ENCODE results near the gene C15orf62. TPM values are rescaled to one million over a fixed set of nuclear protein-coding genes. Genes with fewer than 3 reads are reported as not detected.

The C15orf62 gene
- total RNA-seq, 1 experiment from 2014 or later: 0.14 TPM

- Histone ChIP-seq H3K27ac (no peak overlapping the region), H3K4me3 (no peak overlapping the region), H3K27me3 (no peaks in the 10 kb centered on the region), H3K4me1 (peaks cover 44% of the 10 kb centered on the region), H3K36me3 (no peaks in the 10 kb centered on the region), H3K9me3 (replicated peaks) (no peaks in the 10 kb centered on the region)
- DNase-seq: no peak
Measured at GRCh38 chr15:40766906-40767837, 2.6 kb upstream of the C15orf62 start.

- no peak for DNase-seq
- H3K4me3 ChIP-seq: no peak overlapping the region
- no peak overlapping the region for H3K27ac ChIP-seq
- no peaks in the 10 kb centered on the region for H3K36me3 ChIP-seq
- no peaks in the 10 kb centered on the region for H3K9me3 ChIP-seq (replicated peaks)
- H3K4me1 ChIP-seq: peaks cover 38% of the 10 kb centered on the region
- H3K27me3 ChIP-seq: no peaks in the 10 kb centered on the region
Measured at GRCh38 chr15:40767838-40768500, 1.8 kb upstream of the C15orf62 start.

GRCh38 chr15:40768521-40769273, 1.1 kb upstream of the C15orf62 start:
- Histone ChIP-seq H3K4me1 (peaks cover 38% of the 10 kb centered on the region), H3K27ac (peak overlapping the region; percentile 43)
- no peak for DNase-seq

GRCh38 chr15:40770147-40770721, 454 bp downstream of the C15orf62 start:
- no peaks in the 10 kb centered on the region for H3K9me3 ChIP-seq (replicated peaks)
- H3K27me3 ChIP-seq: no peaks in the 10 kb centered on the region
- peak; percentile 85 to 86 for DNase-seq
- H3K27ac ChIP-seq: peak overlapping the region; percentile 43
- peaks cover 36% of the 10 kb centered on the region for H3K4me1 ChIP-seq
- no peak overlapping the region for H3K4me3 ChIP-seq
- peaks cover 3% of the 10 kb centered on the region; the same call in 1 of the 2 replicates for H3K36me3 ChIP-seq

More at GRCh38 chr15:40768521-40769273, 1.1 kb upstream of the C15orf62 start:
- Histone ChIP-seq H3K9me3 (replicated peaks) (no peaks in the 10 kb centered on the region), H3K4me3 (peak overlapping the region; percentile 28), H3K27me3 (no peaks in the 10 kb centered on the region), H3K36me3 (0 out of 2 replicates have a peak, but pooled peaks cover 2% of the 10 kb centered on the region)

- H3K27me3 ChIP-seq: no peaks in the 10 kb centered on the region
Measured at GRCh38 chr15:40771242-40771641, 1.5 kb downstream of the C15orf62 start.

GRCh38 chr15:40772014-40772413, 2.2 kb downstream of the C15orf62 start:
- Histone ChIP-seq H3K9me3 (replicated peaks) (no peaks in the 10 kb centered on the region), H3K4me1 (peaks cover 32% of the 10 kb centered on the region), H3K27ac (no peak overlapping the region), H3K4me3 (no peak overlapping the region), H3K36me3 (peaks cover 5% of the 10 kb centered on the region; the same call in 1 of the 2 replicates), H3K27me3 (no peaks in the 10 kb centered on the region)
- no peak for DNase-seq

More at GRCh38 chr15:40771242-40771641, 1.5 kb downstream of the C15orf62 start:
- Histone ChIP-seq H3K36me3 (peaks cover 5% of the 10 kb centered on the region; the same call in 1 of the 2 replicates), H3K9me3 (replicated peaks) (no peaks in the 10 kb centered on the region), H3K4me1 (peaks cover 32% of the 10 kb centered on the region), H3K4me3 (no peak overlapping the region), H3K27ac (no peak overlapping the region)
- no peak for DNase-seq

GRCh38 chr15:40773496-40773895, 3.7 kb downstream of the C15orf62 start:
- DNase-seq: no peak
- Histone ChIP-seq H3K4me3 (no peak overlapping the region), H3K4me1 (peaks cover 27% of the 10 kb centered on the region), H3K9me3 (replicated peaks) (no peaks in the 10 kb centered on the region), H3K36me3 (peaks cover 5% of the 10 kb centered on the region), H3K27ac (no peak overlapping the region), H3K27me3 (no peaks in the 10 kb centered on the region)

GRCh38 chr15:40773902-40774301, 4.1 kb downstream of the C15orf62 start:
- no peak for DNase-seq
- Histone ChIP-seq H3K9me3 (replicated peaks) (no peaks in the 10 kb centered on the region), H3K27ac (no peak overlapping the region), H3K4me3 (no peak overlapping the region), H3K27me3 (no peaks in the 10 kb centered on the region), H3K36me3 (peaks cover 7% of the 10 kb centered on the region), H3K4me1 (peaks cover 23% of the 10 kb centered on the region)

GRCh38 chr15:40775007-40775406, 5.2 kb downstream of the C15orf62 start:
- H3K27me3 ChIP-seq: no peaks in the 10 kb centered on the region
- H3K4me3 ChIP-seq: no peak overlapping the region
- no peak for DNase-seq
- no peaks in the 10 kb centered on the region for H3K9me3 ChIP-seq (replicated peaks)
- H3K36me3 ChIP-seq: peaks cover 9% of the 10 kb centered on the region
- peaks cover 12% of the 10 kb centered on the region for H3K4me1 ChIP-seq
- H3K27ac ChIP-seq: no peak overlapping the region

- Histone ChIP-seq H3K9me3 (replicated peaks) (no peaks in the 10 kb centered on the region), H3K27me3 (no peaks in the 10 kb centered on the region), H3K36me3 (peaks cover 9% of the 10 kb centered on the region), H3K4me1 (peaks cover 2% of the 10 kb centered on the region; the same call in 1 of the 2 replicates), H3K27ac (no peak overlapping the region), H3K4me3 (no peak overlapping the region)
- DNase-seq: no peak
Measured at GRCh38 chr15:40775740-40776536, 6.2 kb downstream of the C15orf62 start.

GRCh38 chr15:40776537-40777141, 6.9 kb downstream of the C15orf62 start:
- no peak for DNase-seq
- Histone ChIP-seq H3K9me3 (replicated peaks) (no peaks in the 10 kb centered on the region), H3K4me1 (no peaks in the 10 kb centered on the region), H3K36me3 (peaks cover 9% of the 10 kb centered on the region), H3K27me3 (no peaks in the 10 kb centered on the region), H3K4me3 (no peak overlapping the region), H3K27ac (no peak overlapping the region)

- Histone ChIP-seq H3K27ac (no peak overlapping the region), H3K36me3 (peaks cover 4% of the 10 kb centered on the region), H3K4me1 (peaks cover 7% of the 10 kb centered on the region), H3K27me3 (no peaks in the 10 kb centered on the region), H3K9me3 (replicated peaks) (no peaks in the 10 kb centered on the region), H3K4me3 (no peak overlapping the region)
- peak; percentile 49 to 70 for DNase-seq
Measured at GRCh38 chr15:40782609-40783227, 12.9 kb downstream of the C15orf62 start.

- Histone ChIP-seq H3K27me3 (no peaks in the 10 kb centered on the region), H3K4me1 (peaks cover 22% of the 10 kb centered on the region), H3K27ac (no peak overlapping the region), H3K9me3 (replicated peaks) (no peaks in the 10 kb centered on the region), H3K36me3 (no peaks in the 10 kb centered on the region; the same call in none of the 2 replicates), H3K4me3 (no peak overlapping the region)
- DNase-seq: no peak
Measured at GRCh38 chr15:40785164-40785563, 15.4 kb downstream of the C15orf62 start.

Measured in SJCRH30 (cell line).